Left lung (tissue), 10 donors: ENCODE measurements around the gene IL4. TPM values are rescaled to one million over a fixed set of nuclear protein-coding genes. Genes with fewer than 3 reads are reported as not detected.

ENCODE experiments used
- ATAC-seq: fragments of 200-7000 bp; cut with Tn5 transposase; one replicate; pipeline ENCODE4 v1.9.1; 2020; ENCODE audit warnings: moderate library complexity
- DNase-seq, 4 donors: peaks; one replicate each; pipeline ENCODE4 v3.0.0-alpha.2; 2013 to 2020
- H3K27ac ChIP-seq, 2 donors: fragments of 200-600 bp; sonication (generic) in 1 of 2; one replicate each; pipeline versions ENCODE4 v1.5.0 to v1.8.0; 2020 to 2021
- H3K27me3 ChIP-seq, 2 donors: fragments of 200-600 bp; sonication (generic) in 1 of 2; one replicate each; pipeline versions ENCODE4 v1.5.0 to v1.8.0; 2020 to 2021
- H3K36me3 ChIP-seq, 2 donors: fragments of 200-600 bp; sonication (generic) in 1 of 2; one replicate each; pipeline versions ENCODE4 v1.5.0 to v1.8.0; 2020 to 2021
- H3K4me1 ChIP-seq, 2 donors: fragments of 200-600 bp; one replicate each; pipeline ENCODE4 v1.8.0; 2021
- H3K4me3 ChIP-seq, 2 donors: fragments of 200-600 bp; sonication (generic) in 1 of 2; one replicate each; pipeline versions ENCODE4 v1.5.0 to v1.8.0; 2020 to 2021; ENCODE audit warnings: mild to moderate bottlenecking in 1 of 2
- H3K9me3 ChIP-seq, 2 donors: fragments of 200-600 bp; sonication (generic) in 1 of 2; one replicate each; pipeline versions ENCODE4 v1.5.0 to v1.8.0; 2020 to 2021
- CTCF ChIP-seq, 2 donors: fragments of 200-600 bp; sonication (generic) in 1 of 2; IDR thresholded peaks; one replicate each; pipeline versions ENCODE4 v1.5.0 to v1.8.0; 2021; ENCODE audit warnings: antibody characterized with exemption in 2 of 2
- intact Hi-C, 2 donors: fragments of 100-400 bp; cut with DNase I; formaldehyde crosslinking; loops; one replicate each; pipeline versions ENCODE4 v1.11.2 to v1.14.2; 2022
- polyA plus RNA-seq, 6 donors: library from polyadenylated mRNA; unstranded; fragments of 120-200 nt; gene quantifications; one replicate each; pipeline ENCODE4 v1.2.1, GENCODE V29; 2013; ENCODE audit not compliant: insufficient read length in 6 of 6
- total RNA-seq, 2 donors: library from RNA; stranded (reverse); fragmentation: NEBNext Ultra II Directional; extraction: Animal tissue kit (Norgen Biotek cat#: 25700); gene quantifications; one replicate each; pipeline ENCODE4 v1.2.1, GENCODE V29; 2021
- donor health status: DM: no; HTN: yes; CAD: no.
- donor health status: DM: no; HTN: no; CAD: no.

IL4 gene
- total and polyA plus RNA-seq, 8 donors, result 0.27 to 0.84 (median 0.44) TPM; not detected in 4

DNA sequence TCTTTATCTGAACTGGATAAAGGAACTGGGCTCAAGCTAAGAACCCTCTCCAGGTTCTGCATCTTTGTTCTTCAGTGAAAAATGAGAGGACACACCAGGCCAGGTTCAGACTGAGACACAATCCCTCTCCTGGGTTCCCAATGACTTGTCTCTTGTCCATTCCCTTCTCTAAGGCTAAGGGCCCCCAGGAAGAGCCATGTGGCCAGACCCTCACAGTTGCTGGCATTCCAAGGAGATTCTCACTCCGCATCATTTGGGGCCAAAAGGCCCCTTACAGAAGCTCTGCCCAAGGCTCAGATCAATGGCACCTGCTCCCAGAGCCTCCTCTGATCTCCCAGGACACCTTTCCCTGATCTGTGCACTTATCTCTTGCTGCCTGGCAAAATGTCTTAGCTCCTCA lies 4.9 kb downstream of the IL4 start:
- no peak for DNase-seq
- intact Hi-C loops, result no loop called here
- ATAC-seq, result no peak

GRCh38 chr5:132679166-132679565 lies 5.4 kb downstream of the IL4 start:
- H3K36me3 ChIP-seq, result no peaks in the 10 kb centered on the region
- H3K27ac ChIP-seq, result no peak overlapping the region
- H3K4me1 ChIP-seq, result peaks cover 8 to 9% of the 10 kb centered on the region in 2 donors
- no peaks in the 10 kb centered on the region for H3K9me3 ChIP-seq
- intact Hi-C loops, result no loop called here
- H3K4me3 ChIP-seq, result no peak overlapping the region
- H3K27me3 ChIP-seq, result no peaks in the 10 kb centered on the region
- TF ChIP-seq CTCF (IDR thresholded peaks at IDR 0.05), result no peak
- ATAC-seq (no peak), DNase-seq (no peak)

More for the DNA sequence above, 4.9 kb downstream of the IL4 start:
- Histone ChIP-seq H3K27me3 (no peaks in the 10 kb centered on the region), H3K4me1 (peaks cover 8 to 9% of the 10 kb centered on the region in 2 donors), H3K36me3 (no peaks in the 10 kb centered on the region), H3K4me3 (no peak overlapping the region), H3K9me3 (no peaks in the 10 kb centered on the region), H3K27ac (no peak overlapping the region)
- TF ChIP-seq CTCF (IDR thresholded peaks at IDR 0.05), result no peak

DNA sequence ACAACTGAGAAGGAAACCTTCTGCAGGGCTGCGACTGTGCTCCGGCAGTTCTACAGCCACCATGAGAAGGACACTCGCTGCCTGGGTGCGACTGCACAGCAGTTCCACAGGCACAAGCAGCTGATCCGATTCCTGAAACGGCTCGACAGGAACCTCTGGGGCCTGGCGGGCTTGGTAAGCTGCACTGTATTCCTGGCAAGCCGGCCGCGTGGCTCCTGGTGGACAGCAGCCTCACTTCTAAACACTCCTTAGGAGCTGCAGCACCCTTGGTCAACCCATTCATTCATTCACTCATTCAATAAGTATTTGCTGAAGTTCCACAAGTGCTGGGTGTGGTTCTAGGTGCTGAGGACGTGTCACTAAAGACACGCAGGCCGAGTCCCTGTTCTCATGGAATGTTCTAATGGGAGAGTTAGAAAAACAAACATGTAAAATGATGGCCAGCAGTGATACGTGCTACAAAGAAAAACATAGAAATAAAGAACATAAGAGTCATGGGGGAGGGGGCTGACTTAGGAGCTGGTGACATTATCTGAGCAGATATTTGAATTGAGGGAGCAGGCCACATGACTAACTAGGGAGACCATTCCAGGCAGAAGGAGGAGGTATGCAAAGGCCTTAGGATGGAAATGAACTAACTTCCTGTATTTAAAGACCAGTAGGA lies 6.1 kb downstream of the IL4 start:
- TF ChIP-seq CTCF (IDR thresholded peaks at IDR 0.05), result no peak
- H3K27me3 ChIP-seq, result no peaks in the 10 kb centered on the region
- intact Hi-C loops, result no loop called here
- peaks cover 4 to 9% of the 10 kb centered on the region in 2 donors for H3K4me1 ChIP-seq
- H3K9me3 ChIP-seq, result no peaks in the 10 kb centered on the region
- H3K36me3 ChIP-seq, result no peaks in the 10 kb centered on the region
- H3K4me3 ChIP-seq, result no peak overlapping the region
- ATAC-seq, result peak; percentile 7
- no peak for DNase-seq
- no peak overlapping the region for H3K27ac ChIP-seq

DNA sequence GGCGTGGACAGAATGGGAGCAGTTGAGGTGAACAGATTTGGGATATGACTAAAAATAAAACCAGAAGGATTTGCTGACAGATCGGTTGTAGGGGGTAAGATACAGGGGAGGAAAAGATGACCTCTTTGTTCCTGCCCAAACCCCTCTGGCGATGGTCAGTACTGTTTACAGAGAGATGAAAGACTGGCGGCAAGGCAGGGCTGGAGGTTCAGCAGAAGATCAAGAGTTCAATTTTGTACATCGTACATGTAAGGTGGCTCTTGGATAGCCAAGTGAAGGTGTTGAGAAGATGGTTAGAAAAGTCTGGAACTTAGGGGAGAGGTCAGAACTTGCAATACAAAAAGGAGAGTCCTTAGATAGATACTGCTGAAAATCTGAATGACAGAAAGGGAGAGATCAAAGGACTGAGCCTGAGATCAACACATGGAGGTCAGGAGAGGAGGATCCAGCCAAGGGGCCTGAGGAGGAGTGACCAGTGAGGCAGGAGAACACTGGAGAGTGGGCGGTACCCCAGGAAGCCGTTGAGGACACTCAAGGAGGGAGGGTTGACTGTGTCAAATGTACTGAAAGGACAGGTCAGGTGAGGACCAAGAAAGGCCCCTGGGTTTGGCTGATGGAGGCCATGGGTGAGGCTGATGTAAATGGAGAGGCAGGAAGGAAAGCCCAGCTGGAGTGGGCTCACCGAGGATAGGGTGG lies 7.1 kb downstream of the IL4 start:
- Histone ChIP-seq H3K9me3 (no peaks in the 10 kb centered on the region), H3K36me3 (no peaks in the 10 kb centered on the region), H3K27me3 (no peaks in the 10 kb centered on the region), H3K4me3 (no peak overlapping the region), H3K27ac (no peak overlapping the region), H3K4me1 (peaks cover 0 to 9% of the 10 kb centered on the region in 2 donors)
- ATAC-seq, result no peak
- no peak for TF ChIP-seq CTCF (IDR thresholded peaks at IDR 0.05)
- DNase-seq, result no peak
- intact Hi-C loops, result no loop called here

DNA sequence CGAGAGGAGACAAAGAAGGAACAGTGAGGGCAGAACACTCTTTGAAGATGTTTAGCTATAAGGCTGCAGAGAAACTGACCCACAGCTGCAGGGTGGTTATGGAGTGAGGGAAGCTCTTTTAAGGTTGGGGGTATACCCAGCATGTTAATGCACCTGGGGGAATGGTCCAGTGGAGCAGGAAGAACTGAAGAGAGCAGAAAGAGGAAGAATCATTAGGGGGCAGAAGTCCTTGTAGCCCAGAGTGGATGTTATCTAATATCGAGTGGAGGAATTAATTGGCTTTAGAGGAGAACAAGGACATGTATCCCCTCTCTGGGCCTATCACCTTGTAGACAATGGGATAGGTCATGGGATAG lies 7.7 kb downstream of the IL4 start:
- Histone ChIP-seq H3K9me3 (no peaks in the 10 kb centered on the region), H3K36me3 (no peaks in the 10 kb centered on the region), H3K4me3 (no peak overlapping the region), H3K4me1 (peaks cover 0 to 9% of the 10 kb centered on the region in 2 donors), H3K27ac (no peak overlapping the region), H3K27me3 (no peaks in the 10 kb centered on the region)
- TF ChIP-seq CTCF (IDR thresholded peaks at IDR 0.05), result no peak
- ATAC-seq (no peak), DNase-seq (no peak)
- intact Hi-C loops, result no loop called here
